SK-N-SH treated with all-trans-retinoic acid at 6 μM for 48 hours (cell line): ENCODE data around the gene SUMO3.

Experiments used
- ARNTL ChIP-seq: fragments of 450-650 bp; formaldehyde crosslinking; IDR thresholded peaks from 2 replicates; pipeline ENCODE4 v1.5.0; 2020; ENCODE audit warnings: low read depth, mild to moderate bottlenecking, moderate library complexity, borderline replicate concordance
- CSDC2 ChIP-seq: fragments of 250-450 bp; sonication (Bioruptor Pico); IDR thresholded peaks from 2 replicates; pipeline ENCODE4 v1.5.0; 2020; ENCODE audit warnings: mild to moderate bottlenecking, moderate library complexity
- OSR1 ChIP-seq: fragments of 250-450 bp; sonication (Bioruptor Pico); IDR thresholded peaks from 2 replicates; pipeline ENCODE4 v1.8.0; 2022; ENCODE audit warnings: moderate library complexity, mild to moderate bottlenecking, inconsistent platforms
- SNAI2 ChIP-seq: fragments of 250-450 bp; sonication (Bioruptor Pico); IDR thresholded peaks from 2 replicates; pipeline ENCODE4 v1.5.0; 2020; ENCODE audit warnings: mild to moderate bottlenecking, moderate library complexity
- TOX ChIP-seq: fragments of 250-450 bp; sonication (Bioruptor Pico); IDR thresholded peaks from 2 replicates; pipeline ENCODE4 v1.8.0; 2021; ENCODE audit warnings: mild to moderate bottlenecking, moderate library complexity, borderline replicate concordance
- ZC3H10 ChIP-seq: fragments of 250-450 bp; sonication (Bioruptor Pico); IDR thresholded peaks from 2 replicates; pipeline ENCODE4 v1.5.1; 2021; ENCODE audit warnings: mild to moderate bottlenecking, moderate library complexity
- ZFP3 ChIP-seq: fragments of 250-450 bp; sonication (Bioruptor Pico); IDR thresholded peaks from 2 replicates; pipeline ENCODE4 v1.5.0; 2020; ENCODE audit warnings: mild to moderate bottlenecking, moderate library complexity
- ZFP30 ChIP-seq: fragments of 450-650 bp; formaldehyde crosslinking; IDR thresholded peaks from 2 replicates; pipeline ENCODE4 v1.5.0; 2022; ENCODE audit warnings: mild to moderate bottlenecking, moderate library complexity
- ZNF70 ChIP-seq: fragments of 450-650 bp; formaldehyde crosslinking; IDR thresholded peaks from 2 replicates; pipeline ENCODE4 v1.5.0; 2020; ENCODE audit warnings: mild to moderate bottlenecking, moderate library complexity
- ZNF8 ChIP-seq: fragments of 450-650 bp; formaldehyde crosslinking; IDR thresholded peaks from 2 replicates; pipeline ENCODE4 v1.5.0; 2020; ENCODE audit warnings: mild to moderate bottlenecking, moderate library complexity
- TF ChIP-seq, protein P1 (sequence below): fragments of 250-450 bp; sonication (Bioruptor Pico); IDR thresholded peaks from 2 replicates; pipeline ENCODE4 v1.5.1; 2020; ENCODE audit warnings: low read depth, mild to moderate bottlenecking, moderate library complexity
- TF ChIP-seq, protein P2 (sequence below): fragments of 250-450 bp; sonication (Bioruptor Pico); IDR thresholded peaks from 2 replicates; pipeline ENCODE4 v1.5.0; 2020; ENCODE audit warnings: mild to moderate bottlenecking, moderate library complexity
- TF ChIP-seq, protein P3 (sequence below): fragments of 250-450 bp; sonication (Bioruptor Pico); IDR thresholded peaks from 2 replicates; pipeline ENCODE4 v1.8.0; 2020; ENCODE audit warnings: mild to moderate bottlenecking, moderate library complexity, borderline replicate concordance

DNA sequence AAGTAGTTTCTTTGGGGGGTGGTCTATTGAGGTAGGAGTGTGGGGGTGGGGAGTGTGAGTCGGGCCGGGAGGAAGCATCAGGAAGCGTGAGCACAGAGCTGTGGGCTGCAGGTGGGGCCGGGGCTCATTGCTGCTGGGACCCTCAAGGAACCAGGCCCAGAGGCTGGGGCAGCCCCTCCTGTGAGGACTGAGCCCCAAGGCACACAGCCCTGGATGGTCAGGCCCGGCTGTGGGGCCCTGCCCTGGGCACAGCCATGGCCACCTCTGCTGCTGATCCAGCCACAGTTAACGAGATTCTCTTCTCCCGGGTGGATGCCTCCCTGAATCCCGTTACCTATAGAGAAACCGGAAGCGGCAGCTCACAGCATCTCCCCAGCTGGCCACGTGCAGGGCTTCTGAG lies 22.9 kb upstream of the SUMO3 start:
- TF ChIP-seq, protein P1, sequence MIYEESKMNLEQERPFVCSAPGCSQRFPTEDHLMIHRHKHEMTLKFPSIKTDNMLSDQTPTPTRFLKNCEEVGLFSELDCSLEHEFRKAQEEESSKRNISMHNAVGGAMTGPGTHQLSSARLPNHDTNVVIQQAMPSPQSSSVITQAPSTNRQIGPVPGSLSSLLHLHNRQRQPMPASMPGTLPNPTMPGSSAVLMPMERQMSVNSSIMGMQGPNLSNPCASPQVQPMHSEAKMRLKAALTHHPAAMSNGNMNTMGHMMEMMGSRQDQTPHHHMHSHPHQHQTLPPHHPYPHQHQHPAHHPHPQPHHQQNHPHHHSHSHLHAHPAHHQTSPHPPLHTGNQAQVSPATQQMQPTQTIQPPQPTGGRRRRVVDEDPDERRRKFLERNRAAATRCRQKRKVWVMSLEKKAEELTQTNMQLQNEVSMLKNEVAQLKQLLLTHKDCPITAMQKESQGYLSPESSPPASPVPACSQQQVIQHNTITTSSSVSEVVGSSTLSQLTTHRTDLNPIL (CRISPR knock-in tag), result no peak
- TF ChIP-seq, protein P2, sequence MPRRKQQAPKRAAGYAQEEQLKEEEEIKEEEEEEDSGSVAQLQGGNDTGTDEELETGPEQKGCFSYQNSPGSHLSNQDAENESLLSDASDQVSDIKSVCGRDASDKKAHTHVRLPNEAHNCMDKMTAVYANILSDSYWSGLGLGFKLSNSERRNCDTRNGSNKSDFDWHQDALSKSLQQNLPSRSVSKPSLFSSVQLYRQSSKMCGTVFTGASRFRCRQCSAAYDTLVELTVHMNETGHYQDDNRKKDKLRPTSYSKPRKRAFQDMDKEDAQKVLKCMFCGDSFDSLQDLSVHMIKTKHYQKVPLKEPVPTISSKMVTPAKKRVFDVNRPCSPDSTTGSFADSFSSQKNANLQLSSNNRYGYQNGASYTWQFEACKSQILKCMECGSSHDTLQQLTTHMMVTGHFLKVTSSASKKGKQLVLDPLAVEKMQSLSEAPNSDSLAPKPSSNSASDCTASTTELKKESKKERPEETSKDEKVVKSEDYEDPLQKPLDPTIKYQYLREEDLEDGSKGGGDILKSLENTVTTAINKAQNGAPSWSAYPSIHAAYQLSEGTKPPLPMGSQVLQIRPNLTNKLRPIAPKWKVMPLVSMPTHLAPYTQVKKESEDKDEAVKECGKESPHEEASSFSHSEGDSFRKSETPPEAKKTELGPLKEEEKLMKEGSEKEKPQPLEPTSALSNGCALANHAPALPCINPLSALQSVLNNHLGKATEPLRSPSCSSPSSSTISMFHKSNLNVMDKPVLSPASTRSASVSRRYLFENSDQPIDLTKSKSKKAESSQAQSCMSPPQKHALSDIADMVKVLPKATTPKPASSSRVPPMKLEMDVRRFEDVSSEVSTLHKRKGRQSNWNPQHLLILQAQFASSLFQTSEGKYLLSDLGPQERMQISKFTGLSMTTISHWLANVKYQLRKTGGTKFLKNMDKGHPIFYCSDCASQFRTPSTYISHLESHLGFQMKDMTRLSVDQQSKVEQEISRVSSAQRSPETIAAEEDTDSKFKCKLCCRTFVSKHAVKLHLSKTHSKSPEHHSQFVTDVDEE (CRISPR knock-in tag), result no peak
- TF ChIP-seq ZFP3 (CRISPR knock-in tag), result no peak
- no peak for TF ChIP-seq CSDC2 (CRISPR knock-in tag)
- TF ChIP-seq ARNTL (CRISPR knock-in tag), result no peak
- no peak for TF ChIP-seq OSR1 (CRISPR knock-in tag)
- TF ChIP-seq, protein P3, sequence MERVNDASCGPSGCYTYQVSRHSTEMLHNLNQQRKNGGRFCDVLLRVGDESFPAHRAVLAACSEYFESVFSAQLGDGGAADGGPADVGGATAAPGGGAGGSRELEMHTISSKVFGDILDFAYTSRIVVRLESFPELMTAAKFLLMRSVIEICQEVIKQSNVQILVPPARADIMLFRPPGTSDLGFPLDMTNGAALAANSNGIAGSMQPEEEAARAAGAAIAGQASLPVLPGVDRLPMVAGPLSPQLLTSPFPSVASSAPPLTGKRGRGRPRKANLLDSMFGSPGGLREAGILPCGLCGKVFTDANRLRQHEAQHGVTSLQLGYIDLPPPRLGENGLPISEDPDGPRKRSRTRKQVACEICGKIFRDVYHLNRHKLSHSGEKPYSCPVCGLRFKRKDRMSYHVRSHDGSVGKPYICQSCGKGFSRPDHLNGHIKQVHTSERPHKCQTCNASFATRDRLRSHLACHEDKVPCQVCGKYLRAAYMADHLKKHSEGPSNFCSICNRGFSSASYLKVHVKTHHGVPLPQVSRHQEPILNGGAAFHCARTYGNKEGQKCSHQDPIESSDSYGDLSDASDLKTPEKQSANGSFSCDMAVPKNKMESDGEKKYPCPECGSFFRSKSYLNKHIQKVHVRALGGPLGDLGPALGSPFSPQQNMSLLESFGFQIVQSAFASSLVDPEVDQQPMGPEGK (CRISPR knock-in tag), result no peak
- TF ChIP-seq ZC3H10 (CRISPR knock-in tag), result no peak
- TF ChIP-seq ZFP30, result no peak
- TF ChIP-seq ZNF8 (CRISPR knock-in tag), result no peak
- no peak for TF ChIP-seq SNAI2 (CRISPR knock-in tag)
- TF ChIP-seq ZNF70 (CRISPR knock-in tag), result no peak
- TF ChIP-seq TOX (CRISPR knock-in tag), result no peak
